Endothelial cell (in vitro differentiated cells): ENCODE measurements around the gene SLC5A12. TPM values are rescaled to one million over a fixed set of nuclear protein-coding genes. Genes with fewer than 3 reads are reported as not detected.

ENCODE experiments used
- DNase-seq: peaks from one replicate; pipeline ENCODE4 v3.0.0; 2021; ENCODE audit warnings: low spot score
- H3K27ac Mint-ChIP-seq: one replicate; pipeline ENCODE4 v1.8.0; 2021; ENCODE audit warnings: mixed read lengths, inconsistent platforms; ENCODE audit not compliant: unreplicated experiment
- H3K27me3 Mint-ChIP-seq: one replicate; pipeline ENCODE4 v1.8.0; 2021; ENCODE audit warnings: mild to moderate bottlenecking, moderate library complexity, mixed read lengths, inconsistent platforms; ENCODE audit not compliant: unreplicated experiment
- H3K36me3 Mint-ChIP-seq: one replicate; pipeline ENCODE4 v1.8.0; 2021; ENCODE audit warnings: mild to moderate bottlenecking, low read depth, mixed read lengths, inconsistent platforms; ENCODE audit not compliant: unreplicated experiment
- H3K4me1 Mint-ChIP-seq: one replicate; pipeline ENCODE4 v1.8.0; 2021; ENCODE audit warnings: mild to moderate bottlenecking, mixed read lengths, inconsistent platforms; ENCODE audit not compliant: unreplicated experiment
- H3K4me3 Mint-ChIP-seq: one replicate; pipeline ENCODE4 v1.8.0; 2021; ENCODE audit warnings: mild to moderate bottlenecking, mixed read lengths, inconsistent platforms; ENCODE audit not compliant: unreplicated experiment
- H3K9me3 Mint-ChIP-seq: one replicate; pipeline ENCODE4 v1.8.0; 2021; ENCODE audit warnings: mixed read lengths, inconsistent platforms; ENCODE audit not compliant: unreplicated experiment
- total RNA-seq: library from RNA; stranded (reverse); fragmentation: NEBNext Ultra II Directional; extraction: Animal tissue kit (Norgen Biotek cat#: 25700); gene quantifications from one replicate; pipeline ENCODE4 v1.2.1, GENCODE V29; 2021; ENCODE audit not compliant: unreplicated experiment
- TF ChIP-seq, protein P1 (sequence below): fragments of 200-600 bp; sonication (generic); IDR thresholded peaks from one replicate; pipeline ENCODE4 v1.5.0; 2021; ENCODE audit warnings: antibody characterized with exemption; ENCODE audit not compliant: unreplicated experiment

The SLC5A12 gene
- total RNA-seq, 1 donor from 2014 or later = 0.21 TPM

DNA sequence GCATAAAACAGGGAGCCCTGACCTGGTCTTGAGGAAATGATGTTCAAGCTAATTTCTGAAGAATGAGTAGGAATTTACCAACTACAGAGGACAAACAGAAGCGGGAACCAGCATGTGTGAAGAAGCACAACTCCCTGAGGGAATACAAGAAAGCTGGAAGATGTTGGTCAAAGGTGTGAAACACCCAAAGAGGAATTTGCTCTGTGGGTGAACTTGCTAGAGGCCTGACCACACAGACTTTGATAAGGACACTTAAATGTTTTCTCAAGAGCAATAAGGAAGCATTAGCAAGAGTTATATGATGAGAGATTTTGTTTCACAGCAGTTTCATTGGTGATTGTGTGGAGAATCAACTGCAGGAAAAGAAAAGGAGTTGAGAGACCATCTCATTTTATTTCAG, 17.6 kb downstream of the SLC5A12 start:
- Mint-ChIP-seq H3K27ac (no peak overlapping the region), H3K4me1 (no peaks in the 10 kb centered on the region), H3K4me3 (no peak overlapping the region), H3K27me3 (no peaks in the 10 kb centered on the region), H3K9me3 (no peaks in the 10 kb centered on the region), H3K36me3 (no peaks in the 10 kb centered on the region)
- DNase-seq = no peak
- TF ChIP-seq, protein P1, sequence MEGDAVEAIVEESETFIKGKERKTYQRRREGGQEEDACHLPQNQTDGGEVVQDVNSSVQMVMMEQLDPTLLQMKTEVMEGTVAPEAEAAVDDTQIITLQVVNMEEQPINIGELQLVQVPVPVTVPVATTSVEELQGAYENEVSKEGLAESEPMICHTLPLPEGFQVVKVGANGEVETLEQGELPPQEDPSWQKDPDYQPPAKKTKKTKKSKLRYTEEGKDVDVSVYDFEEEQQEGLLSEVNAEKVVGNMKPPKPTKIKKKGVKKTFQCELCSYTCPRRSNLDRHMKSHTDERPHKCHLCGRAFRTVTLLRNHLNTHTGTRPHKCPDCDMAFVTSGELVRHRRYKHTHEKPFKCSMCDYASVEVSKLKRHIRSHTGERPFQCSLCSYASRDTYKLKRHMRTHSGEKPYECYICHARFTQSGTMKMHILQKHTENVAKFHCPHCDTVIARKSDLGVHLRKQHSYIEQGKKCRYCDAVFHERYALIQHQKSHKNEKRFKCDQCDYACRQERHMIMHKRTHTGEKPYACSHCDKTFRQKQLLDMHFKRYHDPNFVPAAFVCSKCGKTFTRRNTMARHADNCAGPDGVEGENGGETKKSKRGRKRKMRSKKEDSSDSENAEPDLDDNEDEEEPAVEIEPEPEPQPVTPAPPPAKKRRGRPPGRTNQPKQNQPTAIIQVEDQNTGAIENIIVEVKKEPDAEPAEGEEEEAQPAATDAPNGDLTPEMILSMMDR = no peak

DNA sequence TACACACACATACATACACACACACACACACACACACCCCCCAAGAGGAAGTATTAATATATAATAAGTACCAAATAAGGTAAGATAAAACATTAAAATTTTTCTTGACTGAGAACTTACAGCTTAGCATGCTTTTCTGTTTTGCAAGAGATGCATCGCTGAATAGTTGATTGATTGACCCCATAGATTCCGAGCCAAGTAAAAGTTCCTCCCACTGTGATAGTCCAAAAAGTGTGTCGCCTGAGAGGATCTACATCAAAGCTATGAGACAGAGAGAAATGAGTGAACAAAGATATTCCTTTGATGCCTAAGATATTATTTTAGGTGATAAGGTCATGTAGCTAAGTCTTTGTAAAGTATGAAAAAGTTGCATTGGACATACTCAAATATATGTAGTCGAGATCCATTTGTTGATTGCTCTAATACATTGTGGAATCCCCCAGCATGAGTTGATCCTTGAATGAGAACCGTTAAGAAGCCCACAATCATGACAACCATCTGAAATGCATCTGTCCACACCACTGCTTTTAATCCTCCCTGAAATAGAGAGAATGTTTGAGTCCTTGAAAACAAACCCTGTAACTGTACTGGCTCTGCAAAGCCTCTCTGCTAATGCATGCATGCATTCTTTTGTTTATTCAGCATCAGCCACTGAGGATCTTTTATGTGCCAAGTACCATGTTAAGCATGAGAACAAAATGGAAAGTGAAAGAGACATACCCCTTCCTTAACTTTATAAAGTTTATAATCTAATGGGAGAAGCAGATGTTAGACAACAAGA, 18.3 kb downstream of the SLC5A12 start:
- no peak for DNase-seq
- no peaks in the 10 kb centered on the region for H3K9me3 Mint-ChIP-seq
- no peaks in the 10 kb centered on the region for H3K4me1 Mint-ChIP-seq
- TF ChIP-seq, protein P1 = no peak
- H3K36me3 Mint-ChIP-seq = no peaks in the 10 kb centered on the region
- no peaks in the 10 kb centered on the region for H3K27me3 Mint-ChIP-seq
- H3K4me3 Mint-ChIP-seq = no peak overlapping the region
- H3K27ac Mint-ChIP-seq = no peak overlapping the region

DNA sequence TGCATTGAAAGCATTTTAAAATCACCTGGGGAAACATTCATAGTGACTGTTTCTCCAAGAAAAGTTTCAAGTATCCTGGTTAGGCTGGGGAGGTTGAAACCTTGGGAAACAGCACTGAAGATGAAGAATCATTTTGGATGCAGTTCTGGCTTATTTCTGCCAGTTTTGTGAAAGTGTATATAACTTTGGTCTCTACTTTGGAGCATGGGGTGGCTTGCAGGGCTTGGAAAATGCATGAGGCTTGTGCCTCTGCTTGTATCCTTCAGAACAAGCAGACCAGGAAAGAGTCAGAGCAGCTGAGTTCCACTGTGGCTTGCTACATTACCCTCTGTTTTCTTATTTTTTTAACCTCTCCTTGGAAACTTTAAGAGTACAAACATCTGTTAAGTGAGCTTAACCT, 19.5 kb downstream of the SLC5A12 start:
- no peak overlapping the region for H3K4me3 Mint-ChIP-seq
- H3K4me1 Mint-ChIP-seq = no peaks in the 10 kb centered on the region
- H3K36me3 Mint-ChIP-seq = no peaks in the 10 kb centered on the region

DNA sequence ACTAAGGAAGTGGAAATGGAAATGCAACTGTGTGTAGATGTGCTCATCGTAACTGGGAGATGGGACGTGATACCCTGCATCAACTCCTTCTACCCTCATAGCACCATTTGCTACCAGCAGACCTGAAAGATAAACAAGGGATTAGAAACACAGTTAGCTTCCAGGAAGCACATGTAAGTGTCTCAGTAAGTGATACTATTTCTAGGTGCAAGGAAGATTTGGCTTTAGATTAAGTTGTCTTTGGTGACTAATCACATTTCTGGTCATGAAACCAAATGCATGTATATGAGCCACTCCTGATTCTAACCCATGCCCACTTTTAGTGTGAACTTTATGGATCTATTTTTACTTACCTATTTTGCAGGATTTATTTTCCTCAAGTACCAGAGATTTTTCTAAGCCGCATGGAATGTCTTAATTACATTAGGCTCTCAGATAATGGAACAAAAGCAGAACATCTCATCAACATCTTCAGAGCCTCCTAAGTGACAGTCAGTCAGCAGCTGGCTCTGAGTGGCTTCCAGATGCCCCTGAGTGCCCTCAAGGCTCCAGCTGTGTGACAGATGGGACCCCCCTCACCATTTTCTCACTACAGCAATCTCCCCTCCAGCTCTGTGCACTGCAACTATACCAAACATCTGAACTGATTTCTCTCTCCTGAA, 21.2 kb downstream of the SLC5A12 start:
- H3K27ac Mint-ChIP-seq = no peak overlapping the region
- H3K36me3 Mint-ChIP-seq = no peaks in the 10 kb centered on the region
- no peak overlapping the region for H3K4me3 Mint-ChIP-seq
- DNase-seq = no peak
- no peaks in the 10 kb centered on the region for H3K9me3 Mint-ChIP-seq
- no peaks in the 10 kb centered on the region for H3K4me1 Mint-ChIP-seq
- peaks cover 2% of the 10 kb centered on the region for H3K27me3 Mint-ChIP-seq
- TF ChIP-seq, protein P1 = no peak

More for the DNA sequence above, 19.5 kb downstream of the SLC5A12 start:
- Mint-ChIP-seq H3K27me3 (peaks cover 2% of the 10 kb centered on the region), H3K27ac (no peak overlapping the region), H3K9me3 (no peaks in the 10 kb centered on the region)
- TF ChIP-seq, protein P1 = no peak
- DNase-seq = no peak

DNA sequence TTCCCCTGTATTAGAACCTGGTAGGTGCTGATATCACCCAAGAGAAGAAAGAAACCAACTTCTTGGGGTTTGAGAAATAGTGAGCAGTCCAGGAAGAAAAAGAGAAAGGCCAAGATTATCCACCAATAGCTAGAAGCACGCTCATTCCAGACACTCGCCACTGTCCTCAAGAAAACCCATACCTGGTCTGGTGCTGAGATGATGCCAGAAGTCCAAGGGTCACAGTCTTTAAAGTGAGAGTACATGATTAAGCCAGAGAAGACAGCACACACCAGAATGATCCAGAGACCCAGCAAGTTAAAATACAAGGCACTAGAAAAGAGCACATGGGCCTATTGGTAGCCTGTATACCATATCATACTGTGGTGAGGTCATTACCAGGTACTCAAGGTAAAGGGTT, 23.6 kb downstream of the SLC5A12 start:
- Mint-ChIP-seq H3K27ac (no peak overlapping the region), H3K36me3 (no peaks in the 10 kb centered on the region), H3K9me3 (no peaks in the 10 kb centered on the region), H3K27me3 (peaks cover 2% of the 10 kb centered on the region), H3K4me1 (no peaks in the 10 kb centered on the region), H3K4me3 (no peak overlapping the region)
- TF ChIP-seq, protein P1 = no peak
- DNase-seq = no peak
